ENCODE measurements around the gene SSR1.

- TF ChIP-seq CTCF (IDR thresholded peaks at IDR 0.05) (no peak), POLR2AphosphoS5 (IDR thresholded peaks at IDR 0.05) (no peak)
These were observed 61.2 kb downstream of the SSR1 start for GRCh38 chr6:7251646-7252260.
